Activated T-cell treated with anti-CD3 and anti-CD28 coated beads for 48 hours (primary cell): ENCODE data around the gene TMEM255A.

Experiments
- DNase-seq: peaks from one replicate; pipeline ENCODE4 v3.0.0-alpha.2; 2020; ENCODE audit warnings: low read depth

TMEM255A gene

GRCh38 chrX:120264341-120264740 is 46.9 kb downstream of the TMEM255A start:
- DNase-seq = no peak

GRCh38 chrX:120262859-120263708 is 48.2 kb downstream of the TMEM255A start:
- no peak for DNase-seq

GRCh38 chrX:120260369-120260768 is 50.9 kb downstream of the TMEM255A start:
- DNase-seq = no peak

- DNase-seq = no peak
Observed at GRCh38 chrX:120253784-120254183, 57.5 kb downstream of the TMEM255A start.

- DNase-seq = peak; percentile 4
Observed at GRCh38 chrX:120251471-120252011, 59.7 kb downstream of the TMEM255A start.

- peak; percentile 82 for DNase-seq
Observed at GRCh38 chrX:120250522-120251271, 60.6 kb downstream of the TMEM255A start, which contains the start of gene ZBTB33. ZBTB33 (plus strand) TSS chrX:120250812; CDS start chrX:120253416, 2,604 bp downstream.

GRCh38 chrX:120244735-120245498 is 66.3 kb downstream of the TMEM255A start:
- peak; percentile 38 for DNase-seq

GRCh38 chrX:120244395-120244734 is 66.9 kb downstream of the TMEM255A start:
- no peak for DNase-seq

GRCh38 chrX:120242813-120243212 is 68.4 kb downstream of the TMEM255A start:
- no peak for DNase-seq

- DNase-seq = no peak
Observed at GRCh38 chrX:120238933-120239332, 72.3 kb downstream of the TMEM255A start.

GRCh38 chrX:120236687-120237479 is 74.4 kb downstream of the TMEM255A start:
- DNase-seq = no peak

- DNase-seq = no peak
Observed at GRCh38 chrX:120235284-120235683, 76.0 kb downstream of the TMEM255A start.

- DNase-seq = no peak
Observed at GRCh38 chrX:120228187-120228908, 82.9 kb downstream of the TMEM255A start.

- DNase-seq = no peak
Observed at GRCh38 chrX:120224388-120224787, 86.9 kb downstream of the TMEM255A start.

GRCh38 chrX:120223374-120223773 is 87.9 kb downstream of the TMEM255A start:
- no peak for DNase-seq

GRCh38 chrX:120213438-120214265 is 97.6 kb downstream of the TMEM255A start:
- peak; percentile 21 for DNase-seq
